DMS153 treated with DMSO at 0.1 percent for 48 hours (cell line): ENCODE data around the gene PAK2.
"Not testable (repeated sequence)": the region's sequence is repeated elsewhere in the genome, so short reads cannot be mapped to it uniquely, and the experiment has no call there.

Experiments
- DNase-seq: peaks from one replicate; lab custom pipeline; 2025; ENCODE audit not compliant: unreplicated experiment; lab: John Stamatoyannopoulos, UW

The PAK2 gene

DNA sequence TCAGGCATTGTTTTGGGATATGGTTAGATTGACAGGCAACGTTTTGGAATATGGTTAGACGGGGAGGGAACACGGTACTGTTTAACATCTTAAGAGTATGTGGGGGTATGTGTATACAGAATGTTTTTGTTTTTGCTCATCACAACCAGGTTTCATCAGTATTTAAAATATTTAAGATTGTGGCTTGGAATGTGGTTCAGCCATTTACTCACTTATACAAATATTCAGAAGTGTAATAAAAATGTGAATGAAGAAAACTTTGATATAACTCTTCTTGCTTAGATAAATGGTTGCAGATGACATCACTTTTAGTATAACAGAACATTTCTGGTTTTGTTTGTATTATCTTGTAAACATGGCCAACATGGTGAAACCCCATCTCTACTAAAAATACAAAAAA, 3.9 kb upstream of the PAK2 start:
- no peak for DNase-seq

- no peak for DNase-seq
Measured at GRCh38 chr3:196736670-196737374, 2.8 kb upstream of the PAK2 start.

DNA sequence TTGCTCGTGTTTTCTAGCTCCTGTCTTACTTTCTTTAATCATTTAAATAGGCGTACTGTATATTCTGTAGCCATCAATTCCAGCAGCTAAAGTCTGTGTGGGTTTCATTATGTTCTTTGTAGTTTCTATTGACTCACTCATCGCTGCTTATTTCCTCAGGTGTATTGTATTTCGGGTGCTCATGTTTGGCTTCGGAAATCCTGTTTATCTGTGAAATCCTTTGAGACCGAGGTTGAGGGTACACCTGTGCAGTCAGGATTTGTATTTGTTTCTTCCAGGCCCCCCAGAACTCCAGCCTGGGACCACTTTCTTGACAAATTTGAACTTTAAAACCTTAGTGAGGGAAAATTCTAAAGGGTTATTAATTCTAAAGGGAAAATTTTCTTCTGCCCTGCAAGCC, 2.0 kb upstream of the PAK2 start:
- DNase-seq, result no peak

GRCh38 chr3:196740481-196741248, 1.0 kb downstream of the PAK2 start:
- peak; percentile 48 for DNase-seq

- no peak for DNase-seq
Measured at GRCh38 chr3:196741249-196741889, 1.7 kb downstream of the PAK2 start.

- DNase-seq, result not testable (repeated sequence)
Measured at GRCh38 chr3:196743569-196743968, 3.9 kb downstream of the PAK2 start.

DNA sequence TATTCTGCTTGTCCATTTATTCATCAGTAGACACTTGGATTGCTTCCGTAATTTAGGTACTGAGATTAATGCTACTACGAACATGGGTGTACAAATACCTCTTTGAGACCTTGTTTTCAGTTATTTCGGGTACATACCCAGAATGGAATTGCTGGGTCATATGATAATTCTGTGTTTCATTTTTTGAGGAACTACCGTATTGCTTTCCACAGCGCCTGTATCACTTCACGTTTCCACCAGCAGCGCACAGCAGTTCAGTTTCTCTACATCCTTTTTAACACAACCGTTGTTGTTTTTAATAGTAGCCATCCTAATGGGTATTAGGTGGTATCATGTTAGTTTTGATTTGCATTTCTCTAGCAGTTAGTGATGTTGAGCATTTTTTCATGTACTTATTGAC, 9.5 kb downstream of the PAK2 start:
- no peak for DNase-seq

DNA sequence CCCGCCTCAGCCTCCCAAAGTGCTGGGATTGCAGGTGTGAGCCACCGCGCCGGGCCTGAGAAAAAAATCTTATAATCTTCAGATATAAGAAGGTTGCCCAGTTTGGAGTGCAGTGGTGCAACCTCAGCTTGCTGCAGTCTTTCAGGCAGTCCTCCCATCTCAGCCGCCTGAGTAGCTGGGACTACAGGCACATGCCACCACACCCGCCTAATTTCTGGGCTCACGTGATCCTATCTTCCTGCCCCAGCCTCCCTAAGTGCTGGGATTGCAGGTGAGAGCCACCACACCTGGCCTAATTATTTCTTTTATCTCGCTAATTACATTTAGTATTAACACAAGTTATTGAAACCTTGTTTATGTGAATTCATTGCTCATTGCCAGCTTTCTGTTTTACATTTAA, 13.5 kb downstream of the PAK2 start:
- DNase-seq, result no peak

DNA sequence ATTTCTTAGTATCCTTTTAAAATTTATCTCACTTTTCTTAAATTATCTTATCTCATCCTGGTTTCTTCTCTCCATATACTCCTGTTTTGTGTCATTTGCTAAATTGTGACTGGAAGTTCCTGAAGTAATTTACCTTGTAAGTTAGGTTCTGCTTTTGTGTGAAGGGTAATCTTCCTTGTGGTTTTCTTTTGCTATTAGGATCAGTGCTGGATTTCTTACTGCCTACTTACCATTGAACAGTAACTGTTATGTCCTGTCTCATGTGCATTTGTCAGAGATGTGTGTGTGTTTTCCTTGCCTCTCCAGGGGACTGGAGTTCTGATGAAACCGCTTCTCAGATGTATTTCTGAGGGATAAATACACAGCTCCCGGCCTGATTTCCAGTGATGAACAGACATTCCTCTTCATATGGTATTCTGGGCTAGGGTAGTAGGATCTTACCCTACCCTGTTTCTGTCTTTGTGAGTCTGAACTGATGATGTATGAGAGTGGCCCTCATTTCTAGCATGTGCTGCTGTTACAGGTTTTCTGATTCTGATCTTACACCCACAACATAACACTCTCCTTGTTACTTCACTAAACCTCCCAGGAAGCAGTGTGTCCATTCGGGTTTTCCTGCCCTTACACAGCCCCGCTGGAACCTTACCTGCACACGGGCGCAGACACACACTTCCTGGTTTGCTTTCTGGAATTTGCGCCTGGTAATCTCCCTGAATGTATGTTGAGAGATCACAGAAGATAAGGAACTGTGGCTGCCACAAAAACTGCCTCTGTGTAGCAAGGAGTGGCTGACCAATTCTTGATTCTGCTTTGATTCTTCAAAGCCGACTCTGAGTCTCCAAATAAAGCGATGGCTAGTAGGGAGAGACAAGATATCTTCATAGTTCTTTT, 14.7 kb downstream of the PAK2 start:
- no peak for DNase-seq

GRCh38 chr3:196756732-196757131, 17.1 kb downstream of the PAK2 start:
- no peak for DNase-seq

- DNase-seq, result no peak
Measured at GRCh38 chr3:196757876-196758739, 18.5 kb downstream of the PAK2 start.

DNA sequence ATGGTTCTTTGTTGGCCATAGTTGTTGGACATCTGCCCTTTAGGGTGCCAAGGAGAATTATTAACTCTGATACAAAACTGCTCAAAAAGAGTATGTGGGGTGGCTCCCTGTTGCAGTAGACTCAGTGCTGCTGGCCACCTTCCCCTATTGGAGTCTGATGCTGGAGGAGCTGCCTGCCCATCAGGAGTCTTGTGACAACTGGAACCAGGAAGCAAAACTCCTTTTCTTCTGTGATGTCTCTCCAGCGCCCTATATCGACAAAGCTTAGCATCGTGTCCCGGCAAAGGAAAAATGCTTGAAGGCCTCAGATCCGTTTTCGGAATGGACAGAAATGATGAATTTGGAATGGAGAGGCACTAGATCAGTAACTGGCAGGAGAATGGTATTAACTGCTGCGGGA, 23.5 kb downstream of the PAK2 start:
- DNase-seq, result no peak

DNA sequence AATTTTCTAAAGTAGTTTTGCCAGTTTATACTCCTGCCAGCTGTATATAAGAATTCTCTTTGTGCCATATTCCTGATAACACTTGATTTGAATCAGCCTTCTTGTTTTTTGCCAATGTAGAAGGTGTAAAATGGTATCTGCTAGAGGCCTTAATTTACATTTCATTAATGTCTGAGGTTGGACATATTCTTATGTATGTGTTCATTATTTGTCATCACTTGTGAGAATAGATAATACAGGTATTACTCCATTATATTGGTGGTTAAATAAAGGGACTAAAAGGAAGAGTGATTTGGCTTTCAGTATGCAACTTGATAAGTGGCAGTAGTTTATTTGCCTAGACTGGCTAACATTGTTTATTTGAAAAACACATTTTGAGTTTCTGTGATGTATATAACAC, 25.8 kb downstream of the PAK2 start:
- DNase-seq, result no peak

- DNase-seq, result no peak
Measured at GRCh38 chr3:196771067-196771466, 31.4 kb downstream of the PAK2 start.

- DNase-seq, result no peak
Measured at GRCh38 chr3:196772102-196772501, 32.4 kb downstream of the PAK2 start.

DNA sequence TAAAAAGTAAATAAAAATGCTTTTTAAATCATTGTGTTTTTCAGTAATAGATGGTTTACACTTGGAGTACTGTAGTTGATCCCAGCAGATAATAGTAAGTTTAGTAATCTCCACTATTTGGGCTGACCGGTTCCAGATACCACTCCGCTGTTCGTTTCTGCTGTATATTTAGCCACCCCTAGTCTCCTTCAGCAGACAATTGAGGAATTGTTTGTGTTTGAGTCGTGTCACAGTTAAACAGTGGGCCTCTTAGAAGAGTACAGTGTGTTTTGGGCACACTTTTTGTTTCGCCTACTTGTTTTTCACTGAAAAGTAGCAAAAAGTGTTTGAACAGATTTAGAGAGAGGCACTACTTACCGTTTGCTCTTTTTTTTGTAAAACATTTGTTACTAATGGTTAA, 33.2 kb downstream of the PAK2 start:
- no peak for DNase-seq

- DNase-seq, result no peak
Measured at GRCh38 chr3:196774191-196774820, 34.6 kb downstream of the PAK2 start.

GRCh38 chr3:196774848-196775422, 35.3 kb downstream of the PAK2 start:
- DNase-seq, result no peak

DNA sequence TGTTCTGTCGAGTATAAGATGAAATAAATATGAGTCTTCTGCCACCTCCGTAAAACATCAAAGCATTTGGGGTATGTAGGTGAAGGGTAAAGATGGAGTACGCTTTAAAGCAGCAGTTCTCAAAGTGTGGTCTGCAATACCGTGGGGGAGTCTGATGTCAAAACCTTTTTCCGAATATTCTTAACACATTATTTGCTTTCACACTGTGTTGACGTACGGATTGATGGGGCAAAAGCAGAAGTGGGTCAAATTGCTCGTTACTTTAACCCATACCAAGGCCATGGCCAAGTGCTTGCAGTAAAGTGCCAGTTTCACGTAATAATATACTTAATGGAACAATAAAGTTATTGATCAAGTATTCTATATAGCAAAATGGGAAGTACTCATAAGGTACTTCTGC, 36.3 kb downstream of the PAK2 start:
- DNase-seq, result no peak
